SW 1271 (cell line): ENCODE data around the gene RIMBP2.

Source experiments
- DNase-seq, 2 experiments: peaks; one replicate each; lab custom pipeline; 2025; lab: John Stamatoyannopoulos, UW

RIMBP2 gene

DNA sequence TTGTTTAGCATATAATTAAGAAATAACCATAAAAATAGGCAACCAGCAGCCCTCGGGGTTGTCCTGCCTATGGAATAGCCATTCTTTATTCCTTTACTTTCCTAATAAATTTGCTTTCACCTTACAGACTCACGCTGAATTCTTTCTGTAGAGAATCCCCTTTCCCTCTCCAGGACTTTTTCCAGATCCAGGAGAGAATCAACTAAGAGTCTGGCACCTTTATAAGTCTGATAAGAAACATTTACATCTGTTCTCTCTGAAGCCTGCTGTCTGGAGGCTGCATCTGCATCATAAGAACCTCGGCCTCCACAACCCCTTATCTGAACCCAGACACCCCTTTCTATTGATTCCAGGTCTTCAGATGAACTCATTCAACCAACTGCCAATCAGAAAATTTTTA is 32.3 kb downstream of the RIMBP2 start:
- DNase-seq: no peak

DNA sequence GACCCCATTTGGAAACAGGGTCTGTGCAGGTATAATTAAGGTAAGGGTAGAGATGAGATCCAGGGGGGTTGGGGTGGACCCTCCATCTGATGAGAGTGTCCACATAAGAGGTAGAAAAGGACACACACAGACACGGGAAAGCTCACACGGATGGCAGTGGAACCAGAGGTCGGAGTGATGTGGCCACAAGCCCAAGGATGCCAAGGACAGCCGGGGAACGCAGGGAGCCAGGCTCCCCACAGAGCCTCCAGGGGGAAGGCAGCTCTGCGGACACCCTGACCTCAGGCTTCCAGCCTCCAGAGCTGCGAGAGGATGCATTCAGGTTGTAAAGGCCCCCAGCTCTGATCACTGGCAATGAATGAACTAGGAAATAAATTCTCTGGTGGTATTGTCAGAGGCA is 33.0 kb downstream of the RIMBP2 start:
- DNase-seq: no peak

DNA sequence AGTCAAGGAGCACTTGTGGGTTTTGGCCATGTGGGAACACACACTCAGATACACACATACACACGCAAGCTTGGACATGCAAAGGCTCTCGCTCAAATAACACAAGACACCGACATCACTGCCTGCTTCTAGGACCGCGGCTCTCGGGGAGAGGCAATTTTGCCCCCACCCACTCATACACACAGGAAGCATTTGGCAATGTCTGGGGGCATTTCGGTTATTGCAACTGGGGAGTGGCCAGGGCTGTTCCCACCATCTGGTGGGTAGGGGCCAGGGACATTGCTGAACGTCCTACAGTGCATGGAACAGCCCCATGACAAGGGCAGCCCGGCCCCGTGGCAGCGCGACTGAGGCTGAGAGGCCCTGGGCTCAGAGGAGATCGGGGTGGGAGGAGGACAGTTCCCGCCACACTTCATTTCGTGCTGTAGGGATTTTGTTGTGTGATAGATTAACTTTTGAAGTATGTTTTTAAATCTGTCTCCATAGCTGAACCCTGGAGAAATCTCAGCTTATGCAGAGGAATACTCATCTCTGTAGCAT is 35.6 kb downstream of the RIMBP2 start:
- no peak for DNase-seq

DNA sequence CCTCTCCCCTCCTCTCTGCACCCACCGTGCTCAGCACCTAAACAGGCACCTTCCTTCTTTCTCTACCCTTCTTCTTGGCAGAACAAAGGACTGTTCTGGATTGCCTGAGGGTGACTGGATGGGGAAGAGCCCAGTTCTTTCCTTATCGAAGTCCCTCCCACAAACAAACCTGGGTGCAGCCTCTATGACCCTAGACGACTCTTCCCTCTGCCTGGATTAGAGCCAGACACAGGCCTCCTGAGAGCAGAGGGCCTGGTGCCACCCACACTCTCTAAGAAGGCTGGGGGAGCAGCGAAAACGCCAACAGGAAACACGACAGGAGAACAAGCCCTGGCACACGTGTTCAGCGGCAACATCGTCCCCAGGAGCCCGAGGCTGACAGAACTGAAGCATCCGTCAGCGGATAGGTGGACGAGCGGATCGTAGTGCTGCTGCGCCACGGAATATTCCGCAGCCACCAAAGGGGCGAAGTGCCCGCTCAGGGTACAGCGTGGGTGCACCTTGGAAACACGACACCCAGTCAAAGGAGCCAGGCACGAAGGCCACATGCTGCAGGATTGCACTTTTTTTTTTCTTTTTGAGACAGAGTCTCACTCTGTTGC is 38.0 kb downstream of the RIMBP2 start:
- DNase-seq: no peak

DNA sequence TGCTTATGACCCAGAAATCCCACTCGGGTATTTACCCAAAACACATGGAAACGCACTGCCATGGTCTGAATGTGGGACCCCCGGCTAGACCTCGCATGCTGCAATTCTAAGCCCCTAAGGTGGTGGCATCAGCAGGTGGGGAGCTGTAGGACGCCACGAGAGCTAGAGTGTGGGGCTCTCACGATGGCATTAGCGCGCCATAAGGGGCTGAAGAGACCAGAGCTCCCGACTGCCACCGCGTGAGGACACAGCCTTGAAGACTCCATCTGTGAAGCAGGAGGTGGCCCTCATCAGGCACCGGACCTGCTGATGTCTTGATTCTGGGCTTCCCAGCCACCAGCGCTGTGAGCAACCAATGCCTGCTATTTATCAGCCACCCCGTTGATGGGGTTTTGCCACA is 40.3 kb downstream of the RIMBP2 start:
- DNase-seq: no peak

DNA sequence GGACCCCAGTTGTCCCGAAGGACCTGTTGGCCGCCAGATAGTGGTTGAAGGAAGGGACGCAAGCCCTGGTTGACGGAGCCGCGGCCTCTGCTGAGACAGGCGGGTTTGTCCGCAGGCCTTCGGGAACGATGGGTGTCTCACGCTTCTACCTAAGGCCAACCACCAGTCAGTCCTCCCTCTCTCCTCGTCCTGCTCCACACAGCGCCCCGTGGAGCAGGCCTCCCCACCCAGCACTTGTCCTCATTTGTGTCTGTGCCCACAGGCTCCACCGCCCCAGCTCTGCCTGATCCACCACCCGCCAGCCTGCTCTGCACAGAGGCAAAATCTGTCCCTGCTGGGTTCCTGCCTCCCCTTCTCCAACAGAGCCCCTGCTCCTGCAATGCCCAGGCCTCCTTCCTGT is 41.0 kb downstream of the RIMBP2 start:
- DNase-seq: no peak

DNA sequence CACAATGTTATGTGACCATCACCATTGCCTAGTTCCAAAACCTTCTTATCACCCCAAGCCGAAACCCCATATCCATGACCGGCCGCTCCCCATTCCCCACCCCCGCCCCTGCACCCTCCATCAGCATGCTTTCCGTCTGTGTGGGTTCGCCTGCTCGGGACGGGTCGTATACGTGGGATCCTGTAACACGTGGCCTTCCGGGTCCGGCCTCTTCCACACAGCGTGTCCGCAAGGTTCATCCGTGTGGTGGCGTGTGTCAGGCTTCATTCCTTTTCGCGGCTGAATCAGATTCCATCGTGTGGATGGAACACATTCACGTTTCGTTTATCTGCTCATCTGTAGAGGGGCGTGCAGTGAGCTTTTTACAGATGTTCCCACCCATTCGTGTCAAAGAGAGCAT is 41.4 kb downstream of the RIMBP2 start:
- DNase-seq: no peak

DNA sequence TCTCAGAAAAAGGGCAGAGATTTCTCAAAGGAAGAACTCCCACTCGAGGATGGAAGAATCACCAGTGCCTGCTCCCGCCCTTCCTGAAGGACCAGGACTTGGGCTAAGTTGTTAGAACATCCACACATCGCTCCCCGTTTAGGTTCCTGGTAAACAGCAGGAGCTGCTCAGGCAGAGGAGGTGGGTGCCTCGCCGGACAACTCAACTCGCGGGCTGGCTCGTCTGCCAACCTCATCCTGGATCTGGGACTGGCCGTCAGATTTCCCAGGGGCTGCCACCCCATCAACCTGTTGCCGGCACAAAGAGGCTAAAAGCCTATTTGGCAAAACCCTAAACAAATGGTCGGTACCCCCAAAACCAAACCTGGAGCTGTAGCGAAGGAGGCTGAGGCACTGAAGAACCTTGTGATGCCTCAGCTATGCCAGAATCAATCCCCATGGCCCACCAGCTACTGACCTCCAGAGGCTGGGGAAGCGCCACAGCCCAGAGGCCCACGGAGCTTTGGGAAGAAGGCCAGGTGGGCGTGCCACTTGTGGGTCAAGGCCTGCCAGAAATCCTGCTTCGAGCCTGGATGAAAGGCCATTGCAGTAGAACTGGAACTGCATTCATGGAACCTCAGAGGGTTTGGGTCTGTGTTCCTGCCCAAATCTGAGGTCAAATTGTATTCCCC is 42.9 kb downstream of the RIMBP2 start:
- no peak for DNase-seq

DNA sequence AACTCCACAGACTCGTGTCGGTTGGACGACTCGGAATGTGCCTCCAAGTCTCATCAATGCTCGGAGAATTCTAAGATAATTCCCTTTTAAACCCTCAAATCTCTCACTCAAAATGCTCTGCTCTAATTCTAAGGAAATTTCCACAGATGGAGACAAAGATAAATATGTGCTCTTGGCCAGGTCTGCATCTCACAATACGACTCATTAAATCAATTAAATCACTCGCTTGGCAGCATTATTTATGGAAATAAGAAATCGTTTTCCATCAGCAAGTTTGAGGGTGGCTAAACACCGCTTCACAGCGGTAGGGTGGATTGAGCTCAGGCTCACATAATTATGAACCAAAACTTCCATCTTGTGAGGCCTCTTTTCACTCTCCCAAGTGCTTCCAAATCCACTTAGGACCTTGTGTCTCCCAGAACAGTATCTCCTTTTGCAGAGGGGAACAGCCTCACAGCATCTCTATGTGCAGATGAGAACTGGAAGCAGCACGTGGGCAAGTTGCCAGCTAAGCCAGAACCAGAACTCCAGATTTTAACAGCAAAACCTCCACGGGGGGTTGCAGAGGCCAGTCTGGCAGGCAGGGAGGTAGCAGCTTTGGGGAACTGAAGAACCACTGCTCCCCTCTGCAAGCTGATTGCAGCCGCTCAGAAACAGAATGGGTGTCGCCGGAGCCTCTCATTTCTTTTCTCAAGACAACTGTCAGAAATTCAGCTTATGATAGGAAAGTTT is 43.8 kb downstream of the RIMBP2 start:
- DNase-seq: no peak

DNA sequence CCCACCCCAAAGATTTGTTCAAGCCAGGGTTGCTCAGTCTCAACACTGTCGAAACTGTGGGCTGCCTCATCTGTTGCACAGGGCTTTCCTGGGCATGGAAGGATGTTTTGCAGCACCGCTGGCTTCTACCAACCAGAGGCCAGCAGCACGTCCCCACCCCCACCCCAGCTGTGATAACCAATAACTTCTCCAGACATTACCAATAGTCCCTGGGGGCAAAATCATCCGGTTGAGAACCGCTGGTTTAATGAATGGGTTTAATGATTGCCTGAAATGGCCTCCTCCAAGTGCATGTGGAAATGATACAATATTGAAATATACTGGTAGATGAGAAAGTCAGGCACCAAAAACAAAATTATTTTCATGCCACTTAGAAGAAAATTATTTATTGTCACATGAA is 44.5 kb downstream of the RIMBP2 start:
- no peak for DNase-seq

DNA sequence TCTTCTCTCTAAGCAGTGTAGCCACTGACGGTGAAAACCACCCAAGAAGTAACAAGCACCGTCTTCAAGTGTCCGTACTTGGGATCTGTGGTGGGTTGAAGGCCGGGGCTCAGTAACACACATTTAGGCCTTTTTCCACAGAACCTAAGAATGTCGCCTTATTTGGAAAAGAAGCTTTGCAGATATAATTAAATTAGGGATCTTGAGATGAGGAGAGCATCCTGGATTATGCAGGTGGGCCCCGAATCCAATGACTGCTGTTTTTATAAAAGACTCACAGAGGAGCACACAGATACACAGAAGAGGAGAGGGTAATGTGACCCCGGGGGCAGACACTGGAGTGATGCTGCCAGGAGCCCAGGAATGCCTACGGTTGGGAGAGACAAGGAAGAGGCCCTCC is 46.3 kb downstream of the RIMBP2 start:
- DNase-seq: no peak

DNA sequence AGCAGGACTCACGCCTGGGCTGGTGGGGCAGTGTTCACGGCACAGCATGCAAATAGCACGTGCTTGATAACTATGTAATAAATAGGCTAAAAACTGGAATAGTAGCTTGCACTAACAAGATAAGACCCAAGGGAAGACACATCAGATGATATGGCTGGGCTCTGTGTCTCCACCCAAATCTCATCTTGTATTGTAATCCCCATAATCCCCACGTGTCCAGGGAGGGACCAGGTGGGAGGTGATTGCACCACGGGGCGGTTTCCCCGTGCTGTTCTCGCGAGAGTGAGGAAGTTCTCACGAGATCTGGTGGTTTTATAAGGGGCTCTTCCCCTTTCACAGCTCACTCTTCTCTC is 46.9 kb downstream of the RIMBP2 start:
- DNase-seq: no peak

DNA sequence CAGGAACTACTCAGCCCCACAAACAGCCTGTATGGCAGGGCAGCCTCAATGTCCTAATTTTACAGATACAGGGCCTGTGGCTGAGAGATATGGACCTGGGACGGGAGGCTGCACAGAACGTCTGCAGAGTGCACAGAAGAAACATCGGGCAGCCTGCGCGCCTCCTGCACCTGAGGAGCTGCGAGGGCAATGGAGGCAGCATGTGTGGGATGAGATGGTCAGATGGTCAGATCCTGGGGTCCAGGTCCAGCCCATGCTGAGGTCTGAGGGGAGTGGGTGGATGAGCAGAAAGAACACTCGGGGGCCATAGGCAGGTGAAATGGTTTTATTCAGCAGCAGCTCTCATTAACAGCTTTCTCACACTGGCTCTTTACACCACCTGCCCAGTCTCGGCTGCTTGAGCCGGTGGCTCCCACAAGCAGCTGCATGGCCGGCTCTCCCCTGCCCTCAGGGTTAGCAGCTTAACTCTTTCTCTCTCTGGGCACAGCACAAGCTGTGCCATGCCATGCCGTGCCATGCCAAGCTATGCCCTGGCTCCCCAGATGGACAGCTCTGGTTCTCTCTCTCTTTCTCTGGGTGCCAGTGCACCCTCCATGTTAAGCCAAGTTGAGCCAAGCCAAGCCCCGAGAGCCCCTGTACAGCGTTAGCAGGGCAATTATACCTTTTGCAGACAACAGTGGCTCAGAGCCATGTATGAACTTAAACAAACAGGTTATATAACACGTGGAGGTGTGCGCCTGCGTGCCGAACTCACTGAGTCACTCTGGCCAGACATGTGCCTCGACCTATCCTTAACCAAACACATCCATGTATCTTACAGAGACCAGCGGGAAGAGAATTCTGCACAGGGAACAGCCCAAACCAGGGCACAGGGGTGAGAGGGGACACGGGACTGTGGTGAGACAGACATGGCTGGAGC is 47.6 kb downstream of the RIMBP2 start:
- DNase-seq: no peak

DNA sequence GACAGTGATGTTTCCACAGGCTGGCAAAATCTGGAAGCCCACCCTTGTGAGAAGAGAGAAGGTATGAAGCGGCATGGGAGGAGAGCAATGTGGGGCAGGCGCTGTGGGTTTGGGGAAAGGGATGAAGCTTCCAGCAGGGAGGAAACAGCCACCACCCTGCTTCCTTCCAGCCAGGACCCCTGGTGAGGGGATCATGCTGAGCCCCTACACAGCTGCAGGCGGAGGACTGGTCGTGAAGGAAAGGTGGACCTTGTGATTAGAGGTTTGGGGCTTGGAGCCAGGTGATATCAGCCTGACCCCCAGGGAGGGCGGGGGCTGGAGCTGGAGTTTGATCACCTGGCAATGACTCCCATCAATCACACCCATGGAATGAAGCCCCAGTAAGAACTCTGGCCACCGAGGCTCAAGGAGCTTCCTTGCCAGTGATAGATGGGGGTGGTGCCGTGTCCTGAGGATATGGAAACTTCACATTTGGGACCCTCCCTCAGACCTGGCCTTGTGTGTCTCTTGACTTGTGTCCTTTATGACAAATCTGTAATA is 48.6 kb downstream of the RIMBP2 start:
- no peak for DNase-seq

DNA sequence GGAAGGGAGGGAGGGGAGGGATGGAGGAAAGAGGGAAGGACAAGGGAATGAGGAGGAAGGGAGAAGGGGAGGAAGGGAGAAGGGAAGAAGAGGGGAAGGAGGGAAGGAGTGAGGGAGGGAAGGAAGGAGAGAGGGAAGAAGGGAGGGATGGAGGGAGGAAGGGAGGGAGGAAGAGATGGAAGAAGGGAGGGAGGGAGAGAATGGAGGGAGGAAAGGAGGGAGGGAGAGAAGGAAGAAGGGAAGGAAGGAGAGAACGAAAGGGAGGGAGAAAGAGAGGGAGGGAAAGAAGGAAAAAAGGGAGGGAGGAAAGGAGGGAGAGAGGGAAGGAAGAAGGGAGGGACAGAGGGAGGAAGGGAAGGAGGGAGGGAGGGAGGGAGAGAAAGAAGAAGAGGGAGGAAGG is 49.5 kb downstream of the RIMBP2 start:
- DNase-seq: no peak

DNA sequence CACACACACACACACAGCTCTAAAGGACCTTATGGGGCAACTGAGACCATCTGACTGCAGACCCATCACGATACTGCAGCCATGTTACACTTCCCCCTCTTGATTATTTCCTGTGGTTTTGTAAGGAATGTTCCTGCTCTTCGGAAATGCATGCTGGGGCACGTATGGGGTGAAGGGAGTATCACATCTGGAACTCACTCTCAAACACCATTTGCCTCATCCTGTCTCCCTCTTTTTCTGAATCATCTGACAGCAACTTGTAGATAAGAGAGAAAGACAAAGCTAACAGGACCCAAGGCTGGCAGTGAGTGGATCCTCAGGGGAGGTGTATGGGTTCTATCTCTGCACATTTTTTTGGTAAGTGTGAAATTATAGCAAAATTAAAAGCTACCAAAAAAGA is 50.3 kb downstream of the RIMBP2 start:
- no peak for DNase-seq

DNA sequence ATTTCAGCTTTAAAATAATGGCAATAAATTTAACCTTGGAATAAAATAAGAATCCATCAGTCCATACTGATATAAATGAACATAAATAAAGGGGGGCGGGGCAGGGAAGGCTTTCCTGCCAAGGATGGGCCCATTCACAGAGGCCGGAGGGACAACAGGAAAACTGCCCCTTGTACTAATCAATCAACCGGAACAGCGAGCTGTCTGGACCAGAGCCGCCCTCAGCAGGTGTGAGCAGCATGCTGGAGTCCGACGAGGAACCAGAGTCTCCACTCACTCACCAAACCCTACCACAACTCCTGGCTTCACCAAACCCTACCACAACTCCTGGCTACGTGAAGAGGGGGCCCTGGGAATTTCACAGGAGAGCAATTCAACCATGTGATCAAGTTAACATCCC is 51.3 kb downstream of the RIMBP2 start:
- no peak for DNase-seq

DNA sequence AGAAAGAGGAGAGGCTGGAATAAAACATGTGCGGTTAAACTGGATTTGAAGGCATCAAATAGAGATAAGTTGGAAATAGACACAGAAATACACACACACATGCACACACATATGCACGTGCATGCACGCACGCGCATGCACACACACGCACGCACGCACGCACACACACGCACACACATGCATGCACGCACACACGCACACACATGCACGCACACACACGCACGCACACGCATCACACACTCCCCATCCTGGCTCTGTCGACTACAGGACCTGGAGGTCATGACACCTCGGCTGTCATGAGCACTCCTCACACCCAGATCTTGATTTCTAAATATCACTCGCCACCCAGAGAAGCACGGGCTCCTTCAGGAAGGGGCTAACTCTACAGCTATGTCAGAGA is 51.8 kb downstream of the RIMBP2 start:
- DNase-seq: no peak

DNA sequence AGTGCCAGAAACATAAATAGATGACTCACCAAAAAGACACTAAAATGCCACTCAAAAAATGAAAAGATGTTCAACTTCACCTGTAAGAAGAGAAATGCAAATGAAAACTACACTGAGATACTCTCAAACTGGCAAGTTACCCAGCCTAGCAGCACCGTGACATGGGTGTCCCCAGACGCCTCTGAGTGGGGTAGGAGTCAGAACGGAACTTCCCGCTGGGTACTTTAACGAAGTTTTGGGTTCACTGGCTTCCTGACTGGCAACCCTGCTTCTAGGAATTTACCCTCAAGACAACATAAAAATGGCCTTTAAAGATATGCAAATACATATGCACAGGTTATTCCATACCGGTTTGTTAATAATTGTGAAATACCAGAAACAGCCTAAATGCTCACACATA is 52.6 kb downstream of the RIMBP2 start:
- no peak for DNase-seq

DNA sequence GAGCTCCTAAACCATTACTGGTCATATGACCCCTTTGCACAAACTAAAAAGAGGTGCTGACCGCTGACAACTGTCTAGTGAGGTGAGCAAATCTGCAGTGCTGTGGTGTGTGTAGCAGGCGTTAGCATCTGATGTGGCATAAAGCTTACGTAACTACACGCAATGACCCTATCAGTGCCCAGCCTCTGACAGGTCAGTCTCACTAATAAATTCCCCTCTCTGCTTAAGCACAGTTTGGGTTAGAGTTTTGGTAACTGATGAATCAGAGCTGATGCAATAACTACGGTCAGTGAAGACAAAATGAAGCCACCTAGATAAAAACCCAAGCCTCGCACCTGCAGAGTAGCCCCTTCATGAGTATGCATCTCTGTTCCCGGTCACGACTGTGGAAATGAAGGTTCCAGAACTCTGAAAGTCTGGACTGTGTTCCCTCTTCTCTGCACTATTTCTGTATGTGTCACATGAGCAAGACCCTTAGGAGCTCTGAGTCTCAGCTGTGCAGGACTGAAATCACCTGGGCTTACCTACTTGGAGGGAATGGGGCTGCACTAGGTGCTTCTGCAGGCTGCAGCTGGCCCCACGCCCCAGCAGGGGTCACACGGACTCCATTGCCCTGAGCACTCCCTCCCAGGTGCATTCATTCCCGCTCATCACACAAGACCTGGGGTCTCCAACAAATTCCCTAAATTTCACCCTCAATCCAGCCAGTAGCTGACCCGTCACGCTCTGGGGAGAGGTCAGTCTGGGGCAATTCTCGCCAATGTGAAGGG is 54.4 kb downstream of the RIMBP2 start:
- no peak for DNase-seq

DNA sequence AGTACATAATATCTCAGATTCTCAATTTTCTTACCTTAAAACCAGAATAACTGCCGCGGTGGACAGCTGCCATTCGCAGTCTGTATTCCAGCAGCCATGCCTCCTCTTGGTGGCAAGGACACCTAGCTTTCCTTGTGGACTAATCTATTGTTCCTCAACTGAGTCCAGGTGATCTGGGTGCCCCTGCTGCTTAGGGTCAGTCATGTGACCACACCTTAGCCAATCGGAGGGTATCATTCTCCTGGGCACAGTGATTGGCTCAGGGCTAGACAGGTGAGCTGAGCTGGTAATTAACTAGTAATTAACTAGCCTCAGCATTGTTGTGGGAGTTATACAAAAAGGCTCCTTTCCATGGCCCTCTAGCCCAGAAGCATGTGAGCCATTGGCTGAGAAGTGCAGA is 55.0 kb downstream of the RIMBP2 start:
- DNase-seq: no peak
